Choroid plexus epithelial cell (primary cell): ENCODE results near the gene AJAP1.

Source experiments
- DNase-seq: peaks from one replicate; pipeline ENCODE4 v3.0.0-alpha.2; 2010; ENCODE audit warnings: low read depth
- H3K4me3 ChIP-seq: 2 replicates; pipeline ENCODE4 v1.5.1; 2011; ENCODE audit warnings: low read depth, mild to moderate bottlenecking, control low read depth, low read length, moderate library complexity
- CTCF ChIP-seq: conservative IDR thresholded peaks from 2 replicates; pipeline ENCODE4 v1.5.1; 2011; ENCODE audit warnings: low read depth, mild to moderate bottlenecking, control low read depth, inconsistent platforms, low read length, moderate library complexity

AJAP1 gene

GRCh38 chr1:4755864-4756504 is 101.6 kb downstream of the AJAP1 start:
- H3K4me3 ChIP-seq = no peak overlapping the region
- DNase-seq = no peak
- no peak for TF ChIP-seq CTCF

- DNase-seq = no peak
- no peak overlapping the region for H3K4me3 ChIP-seq
- no peak for TF ChIP-seq CTCF
These were observed 102.6 kb downstream of the AJAP1 start for GRCh38 chr1:4756851-4757580.

DNA sequence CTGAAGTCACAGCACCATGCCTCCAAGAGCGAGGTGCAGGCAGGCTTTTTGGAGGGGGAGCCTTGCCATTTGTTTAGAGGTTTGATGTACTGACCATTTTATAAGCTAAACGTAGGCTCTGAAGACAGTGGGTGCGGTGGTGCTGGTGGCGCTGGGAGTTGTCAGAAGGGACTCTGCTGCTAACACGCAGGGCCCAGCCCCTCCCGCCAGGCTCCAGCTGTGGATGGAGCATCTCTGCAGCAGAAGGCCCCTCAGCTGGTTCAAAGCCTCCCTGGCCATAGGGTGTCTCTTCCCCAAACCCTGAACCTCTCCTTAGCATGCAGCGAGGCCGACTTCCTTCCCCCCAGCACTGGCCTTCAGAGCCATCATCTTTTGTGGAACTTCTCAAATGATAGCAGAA is 105.3 kb downstream of the AJAP1 start:
- no peak for DNase-seq
- H3K4me3 ChIP-seq = no peak overlapping the region
- TF ChIP-seq CTCF = no peak

GRCh38 chr1:4760088-4760487 is 105.7 kb downstream of the AJAP1 start:
- TF ChIP-seq CTCF = no peak
- DNase-seq = no peak
- H3K4me3 ChIP-seq = no peak overlapping the region

DNA sequence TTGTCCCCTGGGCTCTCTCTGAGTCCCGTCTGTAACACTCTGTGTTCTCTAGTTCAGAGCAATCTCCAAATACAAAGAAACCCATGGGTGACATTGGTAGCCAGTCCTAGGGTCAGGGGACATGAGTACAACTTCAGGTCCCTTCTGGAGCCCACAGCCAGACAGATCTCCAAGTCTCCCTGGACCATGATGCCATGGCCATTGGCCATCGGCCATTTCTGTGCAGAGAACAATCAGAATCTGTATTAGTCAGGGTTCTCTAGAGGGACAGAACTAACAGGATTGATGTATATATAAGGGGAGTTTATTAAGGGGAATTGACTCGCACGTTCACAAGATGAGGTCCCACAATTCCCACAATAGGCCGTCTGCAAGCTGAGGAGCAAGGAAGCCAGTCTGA is 106.9 kb downstream of the AJAP1 start:
- no peak for DNase-seq
- no peak overlapping the region for H3K4me3 ChIP-seq
- no peak for TF ChIP-seq CTCF

- TF ChIP-seq CTCF = no peak
- DNase-seq = no peak
- no peak overlapping the region for H3K4me3 ChIP-seq
These were observed 107.7 kb downstream of the AJAP1 start for GRCh38 chr1:4762146-4762545.

GRCh38 chr1:4767308-4767707 is 112.9 kb downstream of the AJAP1 start:
- no peak for DNase-seq
- no peak for TF ChIP-seq CTCF
- H3K4me3 ChIP-seq = no peak overlapping the region
